ENCODE results near the gene MAML2.

Gene MAML2

GRCh38 chr11:96149743-96150555, 193.0 kb downstream of the MAML2 start:
- DNase-seq: no peak

DNA sequence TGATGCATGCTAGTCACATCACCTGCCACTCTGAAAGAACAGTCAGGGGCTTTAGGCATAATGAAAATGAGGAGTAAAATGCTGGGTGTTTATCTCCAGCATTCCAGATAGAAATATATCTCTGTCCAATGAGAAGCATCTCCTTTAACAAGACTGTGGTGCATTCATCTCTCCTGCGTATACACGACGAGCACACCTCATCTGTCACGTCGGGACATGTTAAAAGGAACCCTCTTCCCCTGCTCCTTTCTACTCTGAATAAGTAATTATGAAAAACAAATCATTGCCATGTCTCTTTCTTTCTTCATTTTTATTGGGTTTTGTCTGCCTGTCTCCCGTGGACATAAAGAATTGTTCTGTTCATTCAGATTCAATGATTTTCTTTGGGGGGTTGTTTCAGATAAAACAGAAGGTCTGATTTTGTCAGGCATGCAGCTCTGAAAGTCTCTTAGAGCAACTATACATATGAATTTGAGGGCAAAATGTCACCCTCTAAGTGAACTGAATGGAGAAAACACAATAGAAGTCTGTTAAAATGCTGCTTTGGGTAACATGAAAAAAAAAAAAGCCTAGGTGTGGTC, 195.0 kb downstream of the MAML2 start:
- no peak for DNase-seq

- DNase-seq: no peak
These were observed 195.8 kb downstream of the MAML2 start for GRCh38 chr11:96147186-96147585.

DNA sequence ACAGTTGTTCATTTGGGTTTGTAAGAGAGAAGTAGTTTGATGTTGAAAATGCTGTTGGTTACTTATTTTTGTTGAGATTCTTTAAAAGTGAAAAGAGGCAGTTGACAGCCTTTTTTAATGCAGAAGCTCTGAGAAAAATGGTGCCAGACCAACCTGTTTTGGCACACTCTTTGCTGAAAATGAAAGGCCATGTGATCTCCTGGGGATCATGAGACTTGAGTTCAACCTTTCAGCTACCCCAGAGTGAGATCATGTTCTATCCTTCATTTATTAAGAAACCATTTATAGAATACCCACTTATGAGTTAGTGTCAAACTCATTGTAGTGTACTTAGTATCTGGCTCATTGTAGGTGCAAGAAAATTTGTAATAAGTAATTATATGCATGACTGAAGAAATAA, 196.2 kb downstream of the MAML2 start:
- no peak for DNase-seq

- DNase-seq: no peak
These were observed 197.8 kb downstream of the MAML2 start for GRCh38 chr11:96145163-96145585.

- no peak for DNase-seq
These were observed 198.4 kb downstream of the MAML2 start for GRCh38 chr11:96144553-96144952.

DNA sequence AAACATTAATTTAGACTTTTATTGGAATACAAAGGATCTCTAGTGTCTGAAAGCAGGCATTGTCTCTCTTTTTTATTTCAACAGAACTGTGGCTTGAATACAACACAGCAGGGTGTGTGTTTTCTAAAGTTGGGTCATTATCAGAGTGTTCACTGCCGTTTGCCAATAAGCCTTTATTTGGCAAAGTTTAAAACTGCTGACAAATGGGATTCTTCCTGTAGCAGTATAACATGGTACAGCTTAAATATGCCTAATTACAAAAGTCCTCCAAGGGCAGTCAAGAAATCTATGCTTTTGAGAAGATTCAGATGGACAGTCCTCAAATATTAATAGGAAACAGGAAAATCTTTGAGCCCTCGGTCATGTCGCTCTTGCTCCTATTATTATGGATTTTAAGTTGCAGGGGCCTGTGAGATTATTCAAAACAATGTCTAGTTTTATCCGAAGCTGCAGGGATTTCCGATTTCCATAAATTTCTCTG, 199.9 kb downstream of the MAML2 start:
- no peak for DNase-seq

GRCh38 chr11:96141626-96142025, 201.4 kb downstream of the MAML2 start:
- DNase-seq: no peak

GRCh38 chr11:96139691-96140090, 203.3 kb downstream of the MAML2 start:
- no peak for DNase-seq

GRCh38 chr11:96137373-96137772, 205.6 kb downstream of the MAML2 start:
- no peak for DNase-seq

GRCh38 chr11:96136613-96137298, 206.2 kb downstream of the MAML2 start:
- no peak for DNase-seq

- DNase-seq: no peak
These were observed 208.4 kb downstream of the MAML2 start for GRCh38 chr11:96134602-96135001.

GRCh38 chr11:96132437-96132836, 210.6 kb downstream of the MAML2 start:
- DNase-seq: no peak

DNA sequence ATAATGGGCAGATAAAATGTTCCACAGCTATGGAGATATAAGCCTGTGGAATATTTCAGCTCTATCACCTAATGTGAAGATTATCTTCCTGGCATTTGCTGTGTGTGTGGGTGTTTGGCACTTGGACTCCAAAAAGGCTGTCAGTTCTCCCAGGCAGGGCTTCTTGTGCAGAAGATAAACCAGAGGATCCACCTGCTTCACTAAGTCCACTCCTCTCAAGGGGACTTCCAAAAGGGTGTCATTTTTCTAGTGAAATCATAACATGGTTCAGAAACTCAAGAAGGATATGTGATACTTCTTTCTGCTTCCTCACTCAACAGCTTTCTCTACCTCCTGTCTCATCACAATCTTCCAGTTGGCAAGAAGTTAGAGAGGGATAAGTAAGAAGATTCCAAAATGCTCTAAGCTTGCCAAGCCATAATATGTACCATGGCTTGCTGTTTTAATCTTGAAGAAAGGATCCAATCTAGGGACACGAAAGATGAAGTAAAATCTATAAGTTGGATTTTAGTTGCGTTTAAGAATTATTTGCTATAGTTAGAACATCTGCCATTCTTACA, 212.9 kb downstream of the MAML2 start:
- peak; percentile 13 for DNase-seq

- no peak for DNase-seq
These were observed 215.4 kb downstream of the MAML2 start for GRCh38 chr11:96127596-96127959.

GRCh38 chr11:96126917-96127595, 215.9 kb downstream of the MAML2 start:
- DNase-seq: no peak

- no peak for DNase-seq
These were observed 217.6 kb downstream of the MAML2 start for GRCh38 chr11:96125400-96125799.

DNA sequence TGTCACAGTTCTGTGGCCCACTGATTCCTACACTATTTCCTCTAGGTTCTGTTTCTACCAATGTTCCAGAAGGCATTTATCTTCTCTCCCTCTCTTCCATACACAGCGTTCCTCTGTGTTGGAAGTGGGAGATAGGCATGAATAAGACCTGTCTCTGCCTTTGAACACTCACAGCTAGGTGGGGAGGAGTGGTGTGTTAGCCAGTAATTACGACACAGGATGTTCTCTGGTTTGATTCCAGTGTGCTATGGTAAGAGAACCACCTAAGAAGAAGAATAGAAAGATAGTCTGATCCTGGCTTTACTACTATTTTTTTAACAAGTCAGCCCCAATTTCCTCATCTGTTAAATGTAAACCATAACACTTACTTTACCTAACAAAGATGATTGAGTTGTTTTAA, 218.8 kb downstream of the MAML2 start:
- DNase-seq: no peak

- no peak for DNase-seq
These were observed 219.7 kb downstream of the MAML2 start for GRCh38 chr11:96123301-96123700.

DNA sequence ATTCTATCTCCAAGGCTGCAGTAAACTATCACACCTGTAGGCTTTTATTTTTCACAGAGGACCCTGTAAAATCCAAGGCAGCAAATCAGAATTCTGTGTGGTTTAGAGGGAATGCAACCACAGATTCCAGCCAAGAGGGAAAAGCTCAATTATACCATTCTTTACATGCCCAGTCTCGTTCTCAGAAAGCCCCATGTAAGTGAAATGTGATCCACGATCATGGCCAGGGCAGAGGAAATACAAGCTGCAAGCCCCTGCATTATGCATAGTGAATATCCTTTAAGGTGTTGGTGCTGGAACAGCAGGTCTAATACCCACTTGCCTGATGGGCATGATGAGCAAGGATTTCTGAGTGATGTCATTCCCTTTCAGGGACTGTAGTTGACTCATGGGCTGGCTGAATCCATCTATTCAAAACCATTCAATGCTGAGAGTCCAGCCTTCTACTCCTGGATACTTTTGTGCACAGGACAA, 220.4 kb downstream of the MAML2 start:
- DNase-seq: peak; percentile 87

- no peak for DNase-seq
These were observed 223.8 kb downstream of the MAML2 start for GRCh38 chr11:96119211-96119610.

DNA sequence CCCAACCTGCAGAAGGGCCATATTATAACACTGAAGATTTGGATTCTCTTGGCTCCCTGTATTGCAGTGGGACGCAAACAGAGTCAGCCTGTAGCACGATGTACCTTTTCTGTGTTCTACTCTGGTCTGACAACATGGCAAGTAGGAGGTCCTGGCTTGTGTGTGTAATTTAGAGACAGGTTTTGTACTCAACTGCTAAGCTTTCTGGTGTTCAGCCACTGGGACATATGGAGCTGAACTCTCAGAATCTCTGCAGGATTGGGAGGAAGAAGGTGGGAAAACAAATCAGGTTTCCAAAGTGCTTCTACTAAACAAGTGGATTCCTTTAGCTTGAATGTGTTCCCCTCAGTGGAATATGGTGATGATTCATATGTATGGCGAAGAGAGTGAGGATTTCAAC, 226.6 kb downstream of the MAML2 start:
- peak; percentile 24 for DNase-seq

All from NCI-H2171 treated with DMSO at 0.1 percent for 48 hours (cell line).